ENCODE results near the gene THRSP. TPM values are rescaled to one million over a fixed set of nuclear protein-coding genes. Genes with fewer than 3 reads are reported as not detected.

THRSP gene
- total and polyA plus RNA-seq, 10 of the 15 experiments (the other 5 are each of a cell fraction or from before 2014, with no cell fraction given) = 0.18 TPM; not detected in 9

- no peak for TF ChIP-seq RAD51 (IDR thresholded peaks at IDR 0.05)
- TF ChIP-seq TARDBP (IDR thresholded peaks at IDR 0.05; ENCODE audit: borderline replicate concordance) = peak; percentile 80; the same call in 1 of the 2 replicates
- 0 out of 2 replicates have a peak, but pooled peaks have one; percentile 60 for TF ChIP-seq NKRF (conservative IDR thresholded peaks at IDR 0.05)
- TF ChIP-seq MEF2A (IDR thresholded peaks at IDR 0.05; ENCODE audit: insufficient read depth, low read depth, low read length) = no peak
- TF ChIP-seq CUX1 (IDR thresholded peaks at IDR 0.05; ENCODE audit: insufficient replicate concordance, low read depth, low read length) = no peak
- TF ChIP-seq RFX5 (IDR thresholded peaks at IDR 0.05; ENCODE audit: low read depth, low read length) = 0 out of 2 replicates have a peak, but pooled peaks have one; percentile 38
- 0 out of 2 replicates have a peak, but pooled peaks have one; percentile 42 for TF ChIP-seq ZSCAN29 (IDR thresholded peaks at IDR 0.05)
- TF ChIP-seq ZNF274 (IDR thresholded peaks at IDR 0.05; ENCODE audit: insufficient read depth, insufficient read length) = no peak
- no peak for TF ChIP-seq SMAD5 (IDR thresholded peaks at IDR 0.05; ENCODE audit: low read depth)
- TF ChIP-seq ZBED1 (IDR thresholded peaks at IDR 0.05; ENCODE audit: borderline replicate concordance) = peak; percentile 78
- TF ChIP-seq CHD4 (IDR thresholded peaks at IDR 0.05) = no peak
- TF ChIP-seq E2F4 (IDR thresholded peaks at IDR 0.05; ENCODE audit: low read depth, low read length) = no peak
- no peak for TF ChIP-seq E4F1 (IDR thresholded peaks at IDR 0.05; ENCODE audit: borderline replicate concordance, partially characterized antibody)
- no peak for TF ChIP-seq BCLAF1 (IDR thresholded peaks at IDR 0.05)
- TF ChIP-seq GATAD2B (conservative IDR thresholded peaks at IDR 0.05; ENCODE audit: low read depth) = no peak; the same call in none of the 2 replicates
Observed at GRCh38 chr11:78079232-78080083, 15.8 kb downstream of the THRSP start, which contains the start of gene NDUFC2 (continued).

Measured in GM12878 (cell line).